A549 treated with dexamethasone at 1 μM for 4 hours (cell line): ENCODE data around the gene TMEM132C. TPM values are rescaled to one million over a fixed set of nuclear protein-coding genes. Genes with fewer than 3 reads are reported as not detected.

Source experiments
- total RNA-seq: library from RNA; stranded (reverse); fragments of 200-300 nt; extraction: Qiagen RNA extraction; gene quantifications from 5 replicates; pipeline ENCODE4 v1.2.3, GENCODE V29; 2022

TMEM132C gene
- total RNA-seq: not detected in 5 replicates

GRCh38 chr12:128267131-128267622 is at the start of gene TMEM132C:
Gene TMEM132C, plus strand, starts transcription at chr12:128267170. Its CDS starts 233 bp downstream, at chr12:128267403.

